Activated CD8-positive, alpha-beta T cell treated with anti-CD3 and anti-CD28 coated beads for 36 hours (primary cell): ENCODE data around the gene TMEM131. TPM values are rescaled to one million over a fixed set of nuclear protein-coding genes. Genes with fewer than 3 reads are reported as not detected.

Experiments
- ATAC-seq: fragments of 200-7000 bp; cut with Tn5 transposase; one replicate; pipeline ENCODE4 v1.10.0; 2021; ENCODE audit warnings: mild to moderate bottlenecking, moderate library complexity
- CTCF ChIA-PET: fragments of 350-600 bp; sonication (Branson Sonifier 250); formaldehyde crosslinking; loops from one replicate; lab custom pipeline; 2021; ENCODE audit warnings: antibody characterized with exemption; lab: Charles Lee
- POLR2A ChIA-PET: fragments of 350-600 bp; sonication (Branson Sonifier 250); formaldehyde crosslinking; loops from one replicate; lab custom pipeline; 2021; ENCODE audit warnings: antibody characterized with exemption; lab: Charles Lee
- DNase-seq: peaks from one replicate; pipeline ENCODE4 v3.0.0-alpha.2; 2020
- H3K27ac Mint-ChIP-seq: one replicate; pipeline ENCODE4 v1.8.0; 2021; ENCODE audit warnings: mild to moderate bottlenecking, mixed read lengths
- H3K27me3 Mint-ChIP-seq: one replicate; pipeline ENCODE4 v1.8.0; 2021; ENCODE audit warnings: mixed read lengths
- H3K36me3 Mint-ChIP-seq: one replicate; pipeline ENCODE4 v1.8.0; 2021; ENCODE audit warnings: low read depth, mixed read lengths
- H3K4me1 Mint-ChIP-seq: one replicate; pipeline ENCODE4 v1.8.0; 2021; ENCODE audit warnings: low read depth, mixed read lengths
- H3K4me3 Mint-ChIP-seq: one replicate; pipeline ENCODE4 v1.8.0; 2021; ENCODE audit warnings: mild to moderate bottlenecking, moderate library complexity, mixed read lengths
- H3K9me3 Mint-ChIP-seq: one replicate; pipeline ENCODE4 v1.8.0; 2021; ENCODE audit warnings: mixed read lengths
- intact Hi-C: fragments of 100-400 bp; cut with micrococcal nuclease; formaldehyde crosslinking; loops from one replicate; pipeline ENCODE4 v1.10.0; 2022
- total RNA-seq, 2 experiments: library from RNA; stranded (reverse); gene quantifications; one replicate each; pipeline ENCODE4 v1.2.3, GENCODE V29; 2021
- TF ChIP-seq, protein P1 (sequence below): fragments of 200-600 bp; IDR thresholded peaks from one replicate; pipeline ENCODE4 v1.8.0; 2022; ENCODE audit warnings: antibody characterized with exemption, mild to moderate bottlenecking

TMEM131 gene
- total RNA-seq, 2 experiments from 2014 or later = 24.2 to 27.4 TPM

DNA sequence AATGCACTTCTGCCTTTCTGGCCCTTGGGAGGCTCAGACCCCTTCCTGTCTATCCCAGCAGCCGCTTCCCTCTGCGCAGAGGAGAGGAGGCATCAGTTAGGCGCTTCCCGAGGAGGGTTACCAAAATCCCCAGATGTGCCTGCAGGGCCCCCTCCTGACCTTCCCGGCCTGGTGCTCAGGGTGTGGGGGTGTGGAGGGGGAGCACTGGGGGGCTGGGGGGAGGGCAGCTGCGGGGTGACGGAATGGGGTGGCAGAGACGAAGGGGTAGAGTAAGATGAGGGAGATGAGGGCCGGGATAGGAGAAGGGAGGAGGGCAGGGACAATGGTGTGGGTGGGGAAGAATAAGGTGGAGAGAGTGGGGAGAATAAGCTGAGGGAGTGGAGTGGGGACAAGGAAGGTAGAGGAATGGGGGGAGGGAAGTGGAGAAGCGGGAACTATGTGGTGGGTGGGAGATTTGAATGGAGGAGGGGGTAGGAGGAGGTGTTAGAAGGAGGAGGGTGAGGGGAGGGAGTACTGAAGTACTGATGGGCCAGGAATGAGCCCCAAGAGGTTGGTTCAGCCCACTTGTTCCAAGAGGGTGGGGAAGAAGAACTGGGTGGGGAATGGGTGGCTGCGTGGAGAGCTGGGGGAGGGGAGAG is 288.9 kb downstream of the TMEM131 start:
- Mint-ChIP-seq H3K36me3 (peaks cover 2% of the 10 kb centered on the region), H3K27me3 (no peaks in the 10 kb centered on the region), H3K9me3 (peaks cover 2% of the 10 kb centered on the region), H3K27ac (no peak overlapping the region), H3K4me3 (no peak overlapping the region), H3K4me1 (peaks cover 19% of the 10 kb centered on the region)
- no peak for DNase-seq
- POLR2A ChIA-PET = no interaction called here
- CTCF ChIA-PET = interaction anchor here (0.7 to 11.4 kb wide), 2 partner anchors 9 to 41 kb away, joined by 3 to 154 read pairs; no protein-coding TSS in a partner anchor
- ATAC-seq = no peak
- TF ChIP-seq, protein P1, sequence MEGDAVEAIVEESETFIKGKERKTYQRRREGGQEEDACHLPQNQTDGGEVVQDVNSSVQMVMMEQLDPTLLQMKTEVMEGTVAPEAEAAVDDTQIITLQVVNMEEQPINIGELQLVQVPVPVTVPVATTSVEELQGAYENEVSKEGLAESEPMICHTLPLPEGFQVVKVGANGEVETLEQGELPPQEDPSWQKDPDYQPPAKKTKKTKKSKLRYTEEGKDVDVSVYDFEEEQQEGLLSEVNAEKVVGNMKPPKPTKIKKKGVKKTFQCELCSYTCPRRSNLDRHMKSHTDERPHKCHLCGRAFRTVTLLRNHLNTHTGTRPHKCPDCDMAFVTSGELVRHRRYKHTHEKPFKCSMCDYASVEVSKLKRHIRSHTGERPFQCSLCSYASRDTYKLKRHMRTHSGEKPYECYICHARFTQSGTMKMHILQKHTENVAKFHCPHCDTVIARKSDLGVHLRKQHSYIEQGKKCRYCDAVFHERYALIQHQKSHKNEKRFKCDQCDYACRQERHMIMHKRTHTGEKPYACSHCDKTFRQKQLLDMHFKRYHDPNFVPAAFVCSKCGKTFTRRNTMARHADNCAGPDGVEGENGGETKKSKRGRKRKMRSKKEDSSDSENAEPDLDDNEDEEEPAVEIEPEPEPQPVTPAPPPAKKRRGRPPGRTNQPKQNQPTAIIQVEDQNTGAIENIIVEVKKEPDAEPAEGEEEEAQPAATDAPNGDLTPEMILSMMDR = no peak
- intact Hi-C loops = no loop called here

Other genes starting within 250 kb of the TMEM131 start
- not detected for gene VWA3B, start 91.2 kb upstream of the TMEM131 start, total RNA-seq